Measurements from ENCODE around the gene IL21R.

Gene IL21R

GRCh38 chr16:27389272-27389961 lies 12.6 kb upstream of the IL21R start:
- Histone ChIP-seq H3K4me2 (ENCODE audit: low read length) (no peak overlapping the region), H3K9me2 (replicated peaks; ENCODE audit: control insufficient read depth, low read length) (no peaks in the 10 kb centered on the region), H3K4me3 (ENCODE audit: low read length) (no peak overlapping the region), H3K9me3 (ENCODE audit: control insufficient read depth, insufficient read depth, low read length) (peaks cover 20% of the 10 kb centered on the region), H3F3A (ENCODE audit: control insufficient read depth, insufficient read depth) (no peaks in the 10 kb centered on the region), H3K36me3 (ENCODE audit: control insufficient read depth, low read length) (no peaks in the 10 kb centered on the region), H4K20me1 (ENCODE audit: control insufficient read depth, insufficient read depth, low read depth, low read length) (no peaks in the 10 kb centered on the region), H3K79me2 (ENCODE audit: control insufficient read depth, low read length) (no peaks in the 10 kb centered on the region), H3K27me3 (ENCODE audit: control insufficient read depth, low read length) (peaks cover 8% of the 10 kb centered on the region; the same call in 1 of the 2 replicates), H3K4me1 (ENCODE audit: control insufficient read depth, low read length) (peaks cover 5% of the 10 kb centered on the region), H3K27ac (ENCODE audit: low read depth, low read length) (no peak overlapping the region)
- TF ChIP-seq CTCF (IDR thresholded peaks at IDR 0.05; ENCODE audit: low read depth, low read length, poor library complexity, severe bottlenecking): no peak
- no peak for TF ChIP-seq EZH2phosphoT487 (IDR thresholded peaks at IDR 0.05; ENCODE audit: borderline replicate concordance, low read length)

- Histone ChIP-seq H3K27me3 (ENCODE audit: control insufficient read depth, low read length) (peaks cover 5% of the 10 kb centered on the region; the same call in 1 of the 2 replicates), H3K79me2 (ENCODE audit: control insufficient read depth, low read length) (no peaks in the 10 kb centered on the region), H3K36me3 (ENCODE audit: control insufficient read depth, low read length) (no peaks in the 10 kb centered on the region), H3K4me3 (ENCODE audit: low read length) (no peak overlapping the region), H3K9me2 (replicated peaks; ENCODE audit: control insufficient read depth, low read length) (no peaks in the 10 kb centered on the region), H3K9me3 (ENCODE audit: control insufficient read depth, insufficient read depth, low read length) (peaks cover 15% of the 10 kb centered on the region; the same call in 1 of the 2 replicates), H3K27ac (ENCODE audit: low read depth, low read length) (no peak overlapping the region), H3K4me1 (ENCODE audit: control insufficient read depth, low read length) (0 out of 2 replicates have a peak, but pooled peaks cover 3% of the 10 kb centered on the region), H3K4me2 (ENCODE audit: low read length) (no peak overlapping the region), H3F3A (ENCODE audit: control insufficient read depth, insufficient read depth) (0 out of 2 replicates have a peak, but pooled peaks cover 2% of the 10 kb centered on the region), H4K20me1 (ENCODE audit: control insufficient read depth, insufficient read depth, low read depth, low read length) (no peaks in the 10 kb centered on the region)
- TF ChIP-seq CTCF (IDR thresholded peaks at IDR 0.05; ENCODE audit: low read depth, low read length, poor library complexity, severe bottlenecking) (no peak), EZH2phosphoT487 (IDR thresholded peaks at IDR 0.05; ENCODE audit: borderline replicate concordance, low read length) (no peak)
Observed at GRCh38 chr16:27390151-27390550, 11.8 kb upstream of the IL21R start.

GRCh38 chr16:27392671-27393070 lies 9.3 kb upstream of the IL21R start:
- Histone ChIP-seq H3K79me2 (ENCODE audit: control insufficient read depth, low read length) (no peaks in the 10 kb centered on the region), H3K4me1 (ENCODE audit: control insufficient read depth, low read length) (peaks cover 16% of the 10 kb centered on the region), H3K4me3 (ENCODE audit: low read length) (no peak overlapping the region), H3K27ac (ENCODE audit: low read depth, low read length) (no peak overlapping the region), H3K27me3 (ENCODE audit: control insufficient read depth, low read length) (peaks cover 5% of the 10 kb centered on the region; the same call in 1 of the 2 replicates), H3K36me3 (ENCODE audit: control insufficient read depth, low read length) (no peaks in the 10 kb centered on the region), H3F3A (ENCODE audit: control insufficient read depth, insufficient read depth) (peaks cover 13% of the 10 kb centered on the region), H4K20me1 (ENCODE audit: control insufficient read depth, insufficient read depth, low read depth, low read length) (no peaks in the 10 kb centered on the region), H3K9me3 (ENCODE audit: control insufficient read depth, insufficient read depth, low read length) (peaks cover 22% of the 10 kb centered on the region), H3K9me2 (replicated peaks; ENCODE audit: control insufficient read depth, low read length) (no peaks in the 10 kb centered on the region), H3K4me2 (ENCODE audit: low read length) (no peak overlapping the region)
- TF ChIP-seq CTCF (IDR thresholded peaks at IDR 0.05; ENCODE audit: low read depth, low read length, poor library complexity, severe bottlenecking) (no peak), EZH2phosphoT487 (IDR thresholded peaks at IDR 0.05; ENCODE audit: borderline replicate concordance, low read length) (no peak)
